HG03045 (cell line): Measurements from ENCODE around the gene ELP5.
A peak's percentile ranks its signal among the peaks of the same experiment; 100 is the strongest.

Source experiments
- ATAC-seq: cut with Tn5 transposase; IDR thresholded peaks from one replicate; pipeline ENCODE4 v1.9.1; 2021; ENCODE audit warnings: mild to moderate bottlenecking, moderate library complexity; ENCODE audit not compliant: unreplicated experiment

ELP5 gene

DNA sequence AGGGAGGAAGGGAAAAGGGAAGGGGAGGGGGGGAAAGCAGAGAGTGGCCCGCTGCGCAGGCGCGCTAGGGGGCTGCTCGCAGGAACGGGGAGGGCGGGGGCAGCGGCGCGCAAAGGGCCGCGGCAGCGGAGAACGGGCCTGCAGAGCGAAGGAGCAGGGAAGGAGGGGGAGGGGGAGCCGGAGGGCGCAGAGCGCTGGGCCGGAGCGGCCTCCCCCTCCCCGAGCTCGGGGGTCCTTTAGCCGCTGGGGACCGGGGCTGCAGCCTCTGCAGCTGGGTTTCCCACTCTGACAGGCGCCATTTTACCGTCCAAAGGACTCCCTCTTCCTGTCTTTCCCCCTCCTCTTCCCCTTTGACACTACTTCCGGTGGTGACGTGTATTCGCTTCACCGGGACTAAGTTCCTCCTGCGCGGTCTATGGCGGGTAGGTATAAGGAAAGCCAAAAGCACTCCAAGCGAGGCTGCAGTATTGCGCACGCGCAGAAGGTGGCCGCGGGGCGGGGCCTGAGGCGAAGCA lies 297 bp upstream of the ELP5 start, which contains the start of gene CTDNEP1:
CTDNEP1 (minus strand) TSS at position 74 of the 515 bp plus-strand sequence. CDS start 438 bp downstream, outside the sequence.
- peak; percentile 77 for ATAC-seq

DNA sequence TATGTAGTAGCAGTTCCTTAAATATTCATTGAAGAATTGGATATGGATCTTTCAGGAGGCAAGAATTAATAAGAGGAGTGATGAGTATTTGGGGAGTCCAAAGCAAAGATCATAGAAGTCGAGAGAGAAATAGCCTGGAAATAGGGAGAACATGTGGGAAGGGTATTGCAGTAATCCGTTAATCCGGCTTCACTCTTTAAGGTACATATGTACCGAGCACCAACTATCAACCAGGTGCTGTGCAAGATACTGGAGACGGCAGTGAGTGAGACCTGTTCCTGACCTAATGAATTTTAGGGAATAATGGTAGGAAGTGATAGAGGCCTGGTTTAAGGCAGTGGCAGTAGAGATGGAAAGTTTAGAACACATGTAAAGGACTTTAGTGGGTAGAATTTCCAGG lies 1.1 kb downstream of the ELP5 start:
- ATAC-seq: no peak

DNA sequence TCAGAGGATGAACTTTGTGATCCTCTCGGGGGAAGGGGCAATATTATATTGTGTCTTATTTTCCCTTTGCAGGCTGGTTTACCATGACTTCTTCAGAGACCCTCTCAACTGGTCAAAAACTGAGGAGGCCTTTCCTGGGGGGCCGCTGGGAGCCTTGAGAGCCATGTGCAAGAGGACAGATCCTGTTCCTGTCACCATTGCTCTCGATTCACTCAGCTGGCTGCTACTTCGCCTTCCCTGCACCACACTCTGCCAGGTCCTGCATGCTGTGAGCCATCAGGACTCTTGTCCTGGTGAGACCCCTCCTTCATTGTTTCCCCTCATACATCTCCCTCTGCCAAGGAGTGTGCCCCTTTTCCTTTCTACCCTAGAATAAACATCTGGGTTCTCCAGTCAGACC lies 2.5 kb downstream of the ELP5 start:
- ATAC-seq: no peak

DNA sequence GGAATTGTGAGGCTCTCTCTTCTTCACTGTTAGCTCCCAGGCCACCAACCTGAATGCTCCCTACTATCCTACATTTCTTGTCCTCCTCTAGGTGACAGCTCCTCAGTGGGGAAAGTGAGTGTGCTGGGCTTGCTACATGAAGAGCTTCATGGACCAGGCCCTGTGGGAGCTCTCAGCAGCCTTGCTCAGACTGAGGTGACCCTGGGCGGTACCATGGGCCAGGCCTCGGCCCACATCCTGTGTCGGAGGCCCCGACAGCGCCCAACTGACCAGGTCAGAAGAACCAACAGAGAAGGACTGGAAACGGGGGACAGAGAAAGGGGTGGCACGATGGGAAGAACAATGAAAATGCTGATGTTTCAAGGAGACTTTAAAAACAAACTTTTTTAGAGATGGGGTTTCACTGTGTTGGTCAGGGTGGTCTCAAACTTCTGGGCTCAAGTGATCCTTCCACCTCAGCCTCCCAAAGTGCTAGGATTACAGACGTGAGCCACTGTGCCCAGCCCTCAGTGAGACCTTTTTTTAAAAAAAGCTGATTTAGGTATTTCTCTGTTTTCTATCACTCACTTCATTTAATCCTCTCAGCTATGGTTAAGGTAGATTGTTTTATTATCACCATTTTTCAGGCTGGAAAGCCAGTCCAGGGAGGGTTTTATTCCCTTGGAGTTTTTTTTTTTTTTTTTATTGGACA lies 4.9 kb downstream of the ELP5 start:
- no peak for ATAC-seq

DNA sequence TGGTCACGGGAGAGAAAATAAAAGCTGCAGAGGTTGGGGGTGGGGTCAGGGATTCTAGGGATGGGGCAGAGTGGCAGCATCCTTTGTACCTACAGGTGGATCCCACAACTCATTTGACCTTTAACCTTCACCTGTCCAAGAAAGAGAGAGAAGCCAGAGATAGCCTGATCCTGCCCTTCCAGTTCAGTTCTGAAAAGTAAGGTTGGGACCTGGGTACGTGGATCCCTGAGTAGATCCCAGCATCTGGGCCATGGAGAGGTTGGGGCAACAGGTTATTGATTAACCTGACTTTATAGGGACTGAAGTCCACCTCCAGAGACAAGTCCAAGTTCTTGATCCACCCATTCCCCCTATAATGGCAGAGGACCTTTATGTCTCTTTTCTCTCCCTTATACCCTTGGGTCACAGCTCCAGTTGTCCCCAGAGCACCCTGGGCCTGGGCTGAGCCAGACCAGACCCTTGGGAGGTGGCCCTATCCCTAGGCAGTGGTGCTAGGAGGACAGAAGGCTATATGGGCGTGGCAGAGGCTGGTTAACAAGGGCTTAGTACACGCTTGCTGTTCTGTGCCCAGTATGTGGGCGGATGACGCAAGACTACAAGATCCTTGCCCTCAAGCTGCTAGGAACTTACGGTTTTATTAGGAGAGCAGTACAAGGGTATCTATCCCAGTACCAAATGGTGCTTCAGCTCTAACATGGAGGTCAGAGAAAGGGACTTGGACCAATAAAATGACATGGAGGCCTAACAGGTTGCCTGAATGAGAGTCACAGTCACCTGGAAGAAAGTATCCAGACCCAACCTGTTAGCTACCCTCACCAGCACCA lies 6.9 kb downstream of the ELP5 start:
- no peak for ATAC-seq

DNA sequence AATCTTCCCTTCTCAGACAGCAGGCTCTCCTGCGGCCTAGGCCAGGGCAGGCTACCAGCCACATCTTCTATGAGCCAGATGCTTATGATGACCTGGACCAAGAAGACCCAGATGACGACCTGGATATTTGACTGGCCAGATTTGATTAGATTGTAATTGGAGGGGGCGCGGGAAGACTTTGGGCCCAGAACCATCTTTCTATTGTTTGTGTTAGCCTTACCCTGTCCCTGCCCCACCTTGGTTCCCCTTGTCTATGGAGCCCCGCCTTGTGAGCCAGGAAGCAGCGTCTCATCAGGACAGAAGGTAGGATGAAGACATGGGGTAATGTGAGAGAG lies 7.5 kb downstream of the ELP5 start:
- ATAC-seq: no peak

DNA sequence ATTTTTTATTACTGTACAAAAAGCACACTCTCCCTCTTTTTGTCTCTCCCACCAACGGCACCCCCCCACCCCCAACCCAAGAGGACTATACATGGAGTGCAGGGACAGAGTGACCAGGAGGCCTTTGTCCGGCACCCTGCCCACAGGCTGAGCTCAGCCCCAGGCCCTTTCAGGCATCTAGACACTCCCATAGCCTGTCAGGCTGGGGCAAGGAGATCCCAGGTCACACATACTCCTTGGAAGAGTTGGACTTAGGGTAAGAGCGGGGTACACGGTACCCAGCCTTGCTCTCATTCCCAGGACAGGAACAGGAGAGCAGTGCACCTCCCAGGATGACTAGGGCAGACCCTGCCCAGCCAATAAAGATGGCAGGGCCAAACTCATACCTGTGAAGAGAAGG lies 8.1 kb downstream of the ELP5 start:
- no peak for ATAC-seq

DNA sequence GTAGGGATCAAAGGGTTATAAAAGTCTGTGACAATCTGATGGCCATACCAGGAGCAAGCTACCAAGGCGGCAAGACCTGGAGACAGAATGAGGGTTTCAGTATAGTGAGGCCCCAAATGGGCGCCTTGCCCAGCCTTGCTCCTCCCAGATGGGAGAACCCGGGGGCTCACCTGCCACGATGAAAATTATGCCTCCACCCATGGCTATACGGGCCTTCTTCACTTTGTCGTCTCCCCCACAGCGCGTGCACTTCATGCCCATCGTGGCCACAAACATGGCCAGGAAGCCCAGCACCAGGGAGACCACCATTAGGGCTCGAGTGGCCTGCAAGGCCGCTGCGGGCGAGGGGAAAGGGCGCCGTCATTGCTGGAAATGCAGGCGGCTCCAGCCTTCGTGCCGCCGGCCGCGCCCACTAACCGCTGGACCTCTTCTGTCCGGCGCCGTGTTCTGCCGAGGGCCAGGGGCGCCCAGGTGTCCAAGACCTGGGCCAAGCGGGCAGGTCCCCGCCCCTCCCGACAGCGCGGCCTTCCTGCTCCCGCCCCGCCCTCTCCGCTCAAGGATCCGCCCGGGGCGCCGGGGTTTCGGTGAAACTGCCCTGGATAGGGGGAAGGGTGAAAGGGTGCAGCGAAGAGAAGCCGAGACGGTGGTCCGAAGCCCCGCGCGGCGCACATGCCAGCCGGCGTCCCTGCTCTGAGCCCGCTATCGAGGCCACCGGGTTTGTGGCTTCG lies 8.8 kb downstream of the ELP5 start:
- ATAC-seq: no peak

DNA sequence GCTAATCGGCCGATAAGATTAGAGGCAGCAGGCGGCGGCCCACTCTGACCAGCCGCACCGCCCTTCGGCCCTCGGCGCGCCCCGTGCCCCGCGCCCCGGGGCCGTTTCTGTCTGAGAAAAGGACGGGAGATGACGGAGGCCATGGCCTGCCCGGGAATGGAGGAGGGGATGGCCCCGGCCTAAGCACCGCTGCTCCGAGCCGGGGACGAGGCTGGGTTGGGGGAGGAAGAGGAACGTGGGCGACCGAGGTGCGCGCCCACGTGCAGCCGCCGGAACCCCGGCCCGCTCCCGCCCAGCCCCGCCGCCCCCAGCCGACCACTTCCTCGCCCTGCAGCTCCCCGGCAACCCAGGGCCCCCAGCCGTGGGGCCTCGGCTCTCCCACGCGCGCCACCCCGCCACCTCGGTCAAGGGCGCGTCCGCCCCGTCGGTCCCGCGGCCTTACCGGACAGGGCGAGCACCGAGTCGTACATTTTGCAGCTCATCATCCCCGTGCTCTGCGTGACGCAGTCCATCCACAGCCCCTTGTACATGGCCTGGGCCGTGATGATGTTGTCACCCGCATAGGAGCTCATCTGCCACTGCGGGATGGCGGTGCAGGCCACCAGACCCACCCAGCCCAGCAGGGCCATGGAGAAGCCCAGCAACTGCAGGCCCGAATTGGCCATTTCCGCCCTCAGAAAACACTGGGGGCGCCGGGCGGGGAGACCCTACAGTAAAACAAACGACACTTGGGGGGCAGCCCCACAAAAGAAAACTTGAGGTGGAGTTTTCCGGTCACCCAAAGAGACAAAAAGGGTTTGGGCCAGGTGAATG lies 9.6 kb downstream of the ELP5 start:
- no peak for ATAC-seq

DNA sequence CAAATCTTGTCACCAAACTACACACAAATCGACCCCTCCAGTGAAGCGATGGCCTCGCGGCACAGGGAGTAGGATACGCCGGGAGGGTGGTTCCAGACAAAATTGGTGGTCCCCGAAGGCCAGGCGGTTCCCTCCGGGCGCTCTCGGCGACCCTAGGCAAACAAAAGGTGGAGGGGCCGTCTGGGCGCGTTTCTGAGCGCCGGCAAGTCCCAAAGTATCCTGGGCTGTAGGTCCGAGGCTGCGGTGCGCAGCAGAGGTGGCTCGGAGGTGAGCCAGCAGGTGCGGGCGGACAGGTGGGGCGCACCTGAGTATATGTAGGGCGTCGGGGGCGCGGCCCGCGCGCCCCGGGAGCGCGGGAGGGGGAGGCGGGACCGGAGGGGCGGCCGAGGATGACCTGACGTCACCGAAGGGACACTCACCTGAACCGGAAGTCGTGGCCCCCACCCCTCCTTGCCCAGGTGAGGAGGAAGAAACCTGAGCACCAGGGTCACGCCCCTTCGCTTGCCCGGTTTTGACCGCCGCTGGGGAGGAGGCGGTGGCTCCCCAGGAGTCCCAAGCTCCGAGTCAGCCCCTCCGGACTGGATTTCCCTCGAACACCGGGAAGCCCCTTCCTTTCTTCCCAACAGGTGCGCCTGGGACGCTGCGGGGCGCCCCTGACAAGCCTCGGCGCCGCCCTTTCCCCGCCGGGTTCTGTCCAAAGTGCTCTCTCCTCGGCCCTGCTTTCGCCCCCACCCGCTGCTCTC lies 10.3 kb downstream of the ELP5 start, which contains the start of gene CLDN7:
CLDN7 (minus strand) TSS at position 287 of the 743 bp plus-strand sequence. CDS start 435 bp downstream, outside the sequence.
- no peak for ATAC-seq

DNA sequence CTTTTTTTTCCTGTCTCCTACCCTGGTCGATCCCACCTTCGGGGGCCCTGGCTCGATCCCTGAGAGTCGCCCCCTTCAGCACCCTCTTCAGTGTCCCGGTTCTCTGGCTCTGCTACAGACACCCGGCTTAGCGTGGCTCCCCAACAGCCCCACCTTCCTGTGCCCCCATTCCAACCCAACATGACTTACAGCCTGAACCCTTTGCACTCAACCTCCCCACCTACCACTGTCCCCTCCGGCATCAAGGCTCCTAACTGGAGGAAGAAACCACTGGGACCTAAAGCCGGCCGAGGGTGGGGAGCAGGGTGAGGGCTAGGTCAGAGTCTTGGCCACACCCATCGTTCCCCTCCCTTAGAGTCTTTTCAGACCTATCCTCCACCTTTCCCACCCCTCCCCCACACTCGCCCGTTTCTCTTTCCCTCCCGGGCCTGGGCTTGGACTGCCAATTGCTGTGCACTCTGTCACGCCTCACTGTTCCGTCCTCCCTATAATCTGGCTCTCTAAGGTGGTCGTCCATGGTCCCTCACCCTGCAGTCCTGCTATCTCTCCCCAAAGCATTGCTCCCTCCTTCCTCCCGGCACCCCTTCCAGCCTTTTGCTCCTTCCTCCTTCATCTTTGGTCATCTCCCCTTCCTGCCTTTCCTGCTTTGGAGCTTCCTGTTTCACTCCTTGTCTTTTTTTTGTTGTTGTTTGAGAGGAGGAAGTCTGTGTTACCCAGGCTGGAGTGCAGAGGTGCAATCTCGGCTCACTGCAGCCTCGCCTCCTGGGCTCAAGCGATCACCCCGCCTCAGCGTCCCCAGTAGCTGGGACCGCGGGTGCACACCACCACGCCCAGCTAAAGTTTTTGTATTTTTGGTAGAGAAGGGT lies 11.2 kb downstream of the ELP5 start:
- ATAC-seq: no peak

DNA sequence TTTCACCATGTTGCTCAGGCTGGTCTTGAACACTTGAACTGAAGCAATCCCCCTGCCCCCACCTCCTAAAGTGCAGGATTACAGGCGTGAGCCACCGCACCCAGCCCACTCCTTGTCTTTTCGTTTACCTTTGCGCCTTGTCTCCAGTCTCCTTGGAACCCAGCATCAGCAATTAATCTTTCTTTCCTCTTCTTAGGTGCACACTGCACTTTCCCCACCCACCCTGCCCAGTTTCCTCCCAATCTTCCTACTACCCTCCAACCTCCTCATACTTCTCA lies 11.7 kb downstream of the ELP5 start:
- no peak for ATAC-seq

DNA sequence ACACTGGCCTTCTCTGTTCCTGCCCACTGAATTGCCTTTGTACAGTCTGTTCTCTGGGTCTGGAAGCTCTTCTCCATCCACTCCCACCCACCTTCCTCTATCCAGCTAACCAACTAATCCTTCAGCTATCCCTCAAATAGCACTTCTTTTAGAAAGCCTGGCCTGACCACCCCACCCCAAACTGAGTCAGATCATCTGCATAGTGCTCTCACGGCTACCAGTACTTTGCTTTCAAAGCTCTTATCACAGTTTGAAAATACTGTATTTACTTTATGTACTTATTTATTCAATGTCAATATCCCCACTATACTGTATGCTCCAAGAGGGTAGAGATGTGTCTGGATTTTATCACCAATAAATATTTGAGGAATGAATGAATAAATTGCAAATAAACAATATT lies 14.8 kb downstream of the ELP5 start:
- no peak for ATAC-seq

DNA sequence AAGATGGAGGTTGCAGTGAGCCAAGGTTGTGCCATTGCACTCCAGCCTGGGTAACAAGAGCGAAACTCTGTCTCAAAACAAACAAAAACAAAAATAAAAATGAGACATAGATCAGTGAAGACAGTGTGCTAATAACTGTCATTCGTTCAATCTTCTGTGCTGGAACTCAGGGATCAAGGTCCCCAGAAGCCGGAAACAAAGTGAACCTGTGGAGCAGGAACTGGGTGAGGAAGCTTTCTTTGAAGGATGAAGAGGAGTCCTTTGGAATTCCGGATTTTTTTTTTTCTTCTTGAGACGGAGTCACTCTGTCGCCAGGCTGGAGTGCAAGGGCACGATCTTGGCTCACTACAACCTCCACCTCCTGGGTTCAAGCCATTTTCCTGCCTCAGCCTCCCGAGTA lies 27.4 kb downstream of the ELP5 start:
- no peak for ATAC-seq

DNA sequence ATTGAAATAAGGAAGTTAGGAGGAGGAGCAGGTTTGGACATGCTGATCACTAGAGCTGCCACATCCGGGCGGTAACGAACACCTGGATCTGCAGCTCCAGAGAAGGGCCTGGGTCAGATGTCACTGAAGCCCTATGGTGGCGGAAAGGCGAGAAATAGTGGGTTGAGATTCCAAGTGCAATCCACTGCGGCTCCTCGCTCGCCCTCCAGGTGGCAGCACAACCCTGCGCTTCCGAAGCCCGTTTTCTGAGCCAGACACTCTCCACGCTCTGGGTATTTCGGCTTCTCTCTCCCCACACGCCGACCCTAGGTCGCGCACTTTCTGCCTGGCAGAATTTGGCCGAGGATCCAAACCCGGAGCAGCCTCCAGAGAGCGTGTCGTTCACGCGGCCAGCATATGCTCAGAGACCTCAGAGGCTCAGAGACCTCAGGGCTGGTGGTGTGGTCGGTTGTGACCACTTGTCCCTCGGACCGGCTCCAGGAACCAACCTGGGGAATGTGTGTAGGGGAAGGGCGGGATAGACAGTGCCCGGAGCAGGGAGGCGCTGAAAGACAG lies 28.6 kb downstream of the ELP5 start:
- ATAC-seq: peak; percentile 56

DNA sequence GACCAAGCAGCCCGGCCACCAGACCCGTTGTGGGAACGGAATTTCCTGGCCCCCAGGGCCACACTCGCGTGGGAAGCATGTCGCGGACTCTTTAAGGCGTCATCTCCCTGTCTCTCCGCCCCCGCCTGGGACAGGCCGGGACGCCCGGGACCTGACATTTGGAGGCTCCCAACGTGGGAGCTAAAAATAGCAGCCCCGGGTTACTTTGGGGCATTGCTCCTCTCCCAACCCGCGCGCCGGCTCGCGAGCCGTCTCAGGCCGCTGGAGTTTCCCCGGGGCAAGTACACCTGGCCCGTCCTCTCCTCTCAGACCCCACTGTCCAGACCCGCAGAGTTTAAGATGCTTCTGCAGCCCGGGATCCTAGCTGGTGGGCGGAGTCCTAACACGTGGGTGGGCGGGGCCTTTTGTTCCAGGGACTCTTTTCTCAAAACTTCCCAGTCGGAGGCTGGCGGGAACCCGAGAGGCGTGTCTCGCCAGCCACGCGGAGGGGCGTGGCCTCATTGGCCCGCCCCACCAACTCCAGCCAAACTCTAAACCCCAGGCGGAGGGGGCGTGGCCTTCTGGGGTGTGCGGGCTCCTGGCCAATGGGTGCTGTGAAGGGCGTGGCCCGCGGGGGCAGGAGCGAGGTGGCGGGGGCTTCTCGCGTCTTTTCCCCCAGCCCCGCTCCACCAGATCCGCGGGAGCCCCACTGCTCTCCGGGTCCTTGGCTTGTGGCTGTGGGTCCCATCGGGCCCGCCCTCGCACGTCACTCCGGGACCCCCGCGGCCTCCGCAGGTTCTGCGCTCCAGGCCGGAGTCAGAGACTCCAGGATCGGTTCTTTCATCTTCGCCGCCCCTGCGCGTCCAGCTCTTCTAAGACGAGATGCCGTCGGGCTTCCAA lies 29.3 kb downstream of the ELP5 start, which contains the start of gene SLC2A4:
SLC2A4 (plus strand) TSS at position 645 of the 879 bp plus-strand sequence; CDS start at position 862, 217 bp downstream.
- ATAC-seq: peak; percentile 44

DNA sequence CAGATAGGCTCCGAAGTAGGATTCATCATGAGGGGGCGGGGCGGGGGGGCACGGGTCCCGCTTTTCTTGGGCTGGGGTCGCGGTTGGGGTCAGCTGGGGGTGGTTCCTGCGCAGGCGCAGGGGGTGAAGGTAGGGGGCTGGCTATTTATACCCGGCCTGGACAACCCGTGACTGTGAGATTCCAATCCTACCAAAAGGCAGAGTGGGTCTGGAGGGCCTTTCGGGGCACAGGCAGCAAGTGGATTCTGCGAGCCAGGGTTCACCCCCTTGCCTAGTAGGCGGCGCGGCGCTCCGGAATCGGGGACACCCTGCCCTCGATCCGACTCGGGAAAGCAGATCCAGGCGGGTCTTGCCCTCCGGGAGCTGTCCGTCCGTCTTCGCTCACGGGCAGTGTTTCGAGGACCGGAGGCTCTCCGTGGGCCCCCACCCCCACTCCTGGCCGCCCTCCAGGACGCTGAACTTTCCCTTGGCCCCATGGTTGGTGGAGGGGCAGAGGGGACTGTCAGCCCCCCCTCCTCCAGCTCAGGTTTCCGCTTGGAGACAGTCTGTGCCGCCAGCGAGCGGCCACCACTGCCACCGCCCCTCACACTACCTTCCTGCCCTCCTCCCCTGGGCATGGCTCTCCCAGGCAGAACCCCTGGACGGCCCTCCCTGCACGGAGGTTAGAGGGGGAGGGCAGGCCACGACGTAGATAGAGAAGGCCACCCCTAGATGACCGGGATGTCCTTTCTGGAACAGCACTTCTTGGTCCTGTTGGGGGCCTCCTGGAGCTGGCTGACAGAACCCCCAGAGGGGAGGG lies 30.1 kb downstream of the ELP5 start:
- no peak for ATAC-seq
